SK-N-SH (cell line): ENCODE measurements around the gene KLHL41.
"Not testable (repeated sequence)": the region's sequence is repeated elsewhere in the genome, so short reads cannot be mapped to it uniquely, and the experiment has no call there.

Experiments
- CHD2 ChIP-seq: fragments of 150-350 bp; IDR thresholded peaks from 2 replicates; pipeline ENCODE4 v1.6.1; 2018; ENCODE audit warnings: low read length; ENCODE audit not compliant: partially characterized antibody
- CTCF ChIP-seq: fragments of 200-600 bp; sonication (generic); IDR thresholded peaks from 2 replicates; pipeline ENCODE4 v1.6.1; 2017; ENCODE audit warnings: antibody characterized with exemption, mild to moderate bottlenecking, moderate library complexity
- FOXM1 ChIP-seq: IDR thresholded peaks from 2 replicates; pipeline ENCODE4 v1.4.0; 2012; ENCODE audit warnings: low read depth, mild to moderate bottlenecking
- IRF3 ChIP-seq: fragments of 150-350 bp; IDR thresholded peaks from 2 replicates; pipeline ENCODE4 v1.6.1; 2016; ENCODE audit warnings: mild to moderate bottlenecking, low read depth, low read length
- RCOR1 ChIP-seq: fragments of 150-350 bp; IDR thresholded peaks from 2 replicates; pipeline ENCODE4 v1.6.1; 2017; ENCODE audit warnings: antibody characterized with exemption, low read length

- TF ChIP-seq IRF3, RCOR1, CTCF, CHD2, FOXM1: not testable (repeated sequence)
Measured at GRCh38 chr2:169562084-169562483, 52.6 kb downstream of the KLHL41 start.
